SU-DHL-6 (cell line): ENCODE results near the gene CHN1.

Experiments
- H2AFZ ChIP-seq: fragments of 200-600 bp; sonication (generic); 2 replicates; pipeline ENCODE4 v1.6.1; 2014; ENCODE audit warnings: low read depth, mild to moderate bottlenecking, moderate library complexity, mixed read lengths, antibody characterized with exemption, low read length; ENCODE audit not compliant: severe bottlenecking
- H3F3A ChIP-seq: fragments of 200-600 bp; shearing (Covaris generic); 2 replicates; pipeline ENCODE4 v1.6.0; 2016; ENCODE audit warnings: antibody characterized with exemption, mild to moderate bottlenecking; ENCODE audit not compliant: insufficient read depth
- H3K27ac ChIP-seq: fragments of 200-600 bp; sonication (generic); 2 replicates; pipeline ENCODE4 v1.5.1; 2016; ENCODE audit warnings: low read depth, mild to moderate bottlenecking, low read length, moderate library complexity, mixed read lengths
- H3K27me3 ChIP-seq: fragments of 200-600 bp; sonication (generic), shearing (Covaris generic); 2 replicates; pipeline ENCODE4 v1.6.0; 2014; ENCODE audit warnings: mild to moderate bottlenecking, low read length
- H3K36me3 ChIP-seq: fragments of 200-600 bp; sonication (generic); 2 replicates; pipeline ENCODE4 v1.6.1; 2014; ENCODE audit warnings: mild to moderate bottlenecking, low read length, mixed read lengths
- H3K4me2 ChIP-seq: fragments of 300-600, 200-600 bp; shearing (Covaris generic), sonication (generic); 2 replicates; pipeline ENCODE4 v1.6.0; 2014; ENCODE audit warnings: low read length, low read depth, mild to moderate bottlenecking; ENCODE audit not compliant: poor library complexity, severe bottlenecking
- H3K4me3 ChIP-seq: fragments of 200-600 bp; sonication (generic); 2 replicates; pipeline ENCODE4 v1.5.1; 2014; ENCODE audit warnings: antibody characterized with exemption, low read length, mild to moderate bottlenecking, mixed read lengths; ENCODE audit not compliant: insufficient read depth, poor library complexity, severe bottlenecking
- H3K79me2 ChIP-seq: fragments of 200-600 bp; sonication (generic); 2 replicates; pipeline ENCODE4 v1.6.1; 2014; ENCODE audit warnings: mild to moderate bottlenecking, low read length, moderate library complexity; ENCODE audit not compliant: insufficient read depth
- H3K9ac ChIP-seq: fragments of 200-600 bp; sonication (generic); 2 replicates; pipeline ENCODE4 v1.7.0; 2014; ENCODE audit warnings: mild to moderate bottlenecking, low read length
- H3K9me2 ChIP-seq: fragments of 200-600 bp; sonication (generic); replicated peaks from 2 replicates; pipeline ENCODE4 v1.6.1; 2014; ENCODE audit warnings: low read length; ENCODE audit not compliant: insufficient read depth
- H3K9me3 ChIP-seq: fragments of 200-600 bp; sonication (generic); 2 replicates; pipeline ENCODE4 v1.6.1; 2014; ENCODE audit warnings: low read length, mixed read lengths; ENCODE audit not compliant: insufficient read depth
- H4K20me1 ChIP-seq: fragments of 200-600 bp; sonication (generic); 2 replicates; pipeline ENCODE4 v1.6.1; 2014; ENCODE audit warnings: low read depth, mild to moderate bottlenecking, antibody characterized with exemption, low read length, moderate library complexity, mixed read lengths
- CTCF ChIP-seq: fragments of 200-600 bp; sonication (generic); IDR thresholded peaks from one replicate; pipeline ENCODE4 v1.5.1; 2017; ENCODE audit warnings: antibody characterized with exemption, mild to moderate bottlenecking, low read length, moderate library complexity; ENCODE audit not compliant: insufficient read depth, poor library complexity, severe bottlenecking
- EZH2phosphoT487 ChIP-seq: fragments of 200-600 bp; sonication (generic), shearing (Covaris generic); conservative IDR thresholded peaks from 2 replicates; pipeline ENCODE4 v1.6.1; 2018; ENCODE audit warnings: mild to moderate bottlenecking, antibody characterized with exemption, low read length, moderate library complexity, mixed read lengths

The CHN1 gene

GRCh38 chr2:174841936-174842335 lies 163.2 kb downstream of the CHN1 start:
- Histone ChIP-seq H3K9me2 (no peaks in the 10 kb centered on the region), H3K9ac (no peak overlapping the region), H3K27me3 (no peaks in the 10 kb centered on the region), H3K36me3 (no peaks in the 10 kb centered on the region), H3K4me3 (no peak overlapping the region), H2AFZ (no peak overlapping the region), H3K27ac (no peak overlapping the region), H3K4me2 (no peak overlapping the region), H4K20me1 (no peaks in the 10 kb centered on the region), H3F3A (no peaks in the 10 kb centered on the region), H3K79me2 (no peaks in the 10 kb centered on the region), H3K9me3 (no peaks in the 10 kb centered on the region)
- no peak for TF ChIP-seq CTCF
- no peak for TF ChIP-seq EZH2phosphoT487

- no peak overlapping the region for H3K4me3 ChIP-seq
- no peak overlapping the region for H3K27ac ChIP-seq
- TF ChIP-seq EZH2phosphoT487 (no peak), CTCF (no peak)
Observed at GRCh38 chr2:174841350-174841749, 163.8 kb downstream of the CHN1 start.

GRCh38 chr2:174840436-174840835 lies 164.7 kb downstream of the CHN1 start:
- Histone ChIP-seq H3K4me2 (no peak overlapping the region), H4K20me1 (no peaks in the 10 kb centered on the region), H3K36me3 (no peaks in the 10 kb centered on the region), H3K79me2 (no peaks in the 10 kb centered on the region), H3K27ac (no peak overlapping the region), H3K9ac (no peak overlapping the region), H3K9me2 (no peaks in the 10 kb centered on the region), H3K27me3 (no peaks in the 10 kb centered on the region), H2AFZ (no peak overlapping the region), H3F3A (no peaks in the 10 kb centered on the region), H3K4me3 (no peak overlapping the region), H3K9me3 (no peaks in the 10 kb centered on the region)
- TF ChIP-seq EZH2phosphoT487 (no peak), CTCF (no peak)

More at GRCh38 chr2:174841350-174841749, 163.8 kb downstream of the CHN1 start:
- no peaks in the 10 kb centered on the region for H3F3A ChIP-seq
- H3K4me2 ChIP-seq: no peak overlapping the region
- no peaks in the 10 kb centered on the region for H3K36me3 ChIP-seq
- no peaks in the 10 kb centered on the region for H3K79me2 ChIP-seq
- H3K9me3 ChIP-seq: no peaks in the 10 kb centered on the region
- H3K27me3 ChIP-seq: no peaks in the 10 kb centered on the region
- no peaks in the 10 kb centered on the region for H3K9me2 ChIP-seq
- no peak overlapping the region for H2AFZ ChIP-seq
- H3K9ac ChIP-seq: no peak overlapping the region
- H4K20me1 ChIP-seq: no peaks in the 10 kb centered on the region
